Measurements from ENCODE around the gene RGS14.

Gene RGS14

GRCh38 chr5:177357459-177358351 lies at the start of gene RGS14:
TSS of gene RGS14 (plus strand) at chr5:177357924. CDS start at chr5:177358025, 101 bp downstream.
- peaks cover 75% of the 10 kb centered on the region for H3K4me1 Mint-ChIP-seq (ENCODE audit: low read depth)
- no peaks in the 10 kb centered on the region for H3K36me3 Mint-ChIP-seq (ENCODE audit: low read depth)

GRCh38 chr5:177308740-177309139 lies 49.0 kb upstream of the RGS14 start:
- peaks cover 33% of the 10 kb centered on the region for H3K36me3 Mint-ChIP-seq (ENCODE audit: low read depth)
- no peak overlapping the region for H3K4me3 Mint-ChIP-seq
- H3K27ac Mint-ChIP-seq: no peak overlapping the region
- H3K4me1 Mint-ChIP-seq (ENCODE audit: low read depth): peaks cover 55% of the 10 kb centered on the region
- no peaks in the 10 kb centered on the region for H3K27me3 Mint-ChIP-seq
- H3K9me3 Mint-ChIP-seq: no peaks in the 10 kb centered on the region

More at GRCh38 chr5:177357459-177358351, at the start of gene RGS14:
- Mint-ChIP-seq H3K9me3 (peaks cover 4% of the 10 kb centered on the region), H3K27me3 (no peaks in the 10 kb centered on the region), H3K27ac (peak within 1 kb of the TSS; percentile 90), H3K4me3 (peak within 1 kb of the TSS; percentile 90)

GRCh38 chr5:177309351-177310191 lies 48.2 kb upstream of the RGS14 start:
- Mint-ChIP-seq H3K27ac (no peak overlapping the region), H3K4me3 (peak overlapping the region; percentile 43), H3K27me3 (no peaks in the 10 kb centered on the region), H3K4me1 (ENCODE audit: low read depth) (peaks cover 49% of the 10 kb centered on the region), H3K9me3 (no peaks in the 10 kb centered on the region), H3K36me3 (ENCODE audit: low read depth) (peaks cover 26% of the 10 kb centered on the region)

GRCh38 chr5:177310332-177310731 lies 47.4 kb upstream of the RGS14 start:
- Mint-ChIP-seq H3K4me3 (peak overlapping the region; percentile 89), H3K27ac (no peak overlapping the region), H3K36me3 (ENCODE audit: low read depth) (peaks cover 18% of the 10 kb centered on the region), H3K27me3 (no peaks in the 10 kb centered on the region), H3K4me1 (ENCODE audit: low read depth) (peaks cover 42% of the 10 kb centered on the region), H3K9me3 (no peaks in the 10 kb centered on the region)

GRCh38 chr5:177310757-177311391 lies 46.9 kb upstream of the RGS14 start:
- H3K4me1 Mint-ChIP-seq (ENCODE audit: low read depth): peaks cover 36% of the 10 kb centered on the region
- H3K27me3 Mint-ChIP-seq: no peaks in the 10 kb centered on the region
- peaks cover 13% of the 10 kb centered on the region for H3K36me3 Mint-ChIP-seq (ENCODE audit: low read depth)
- H3K4me3 Mint-ChIP-seq: peak overlapping the region; percentile 89
- peak overlapping the region; percentile 83 for H3K27ac Mint-ChIP-seq
- no peaks in the 10 kb centered on the region for H3K9me3 Mint-ChIP-seq

- H3K27ac Mint-ChIP-seq: no peak overlapping the region
Measured at GRCh38 chr5:177311392-177311722, 46.4 kb upstream of the RGS14 start.

GRCh38 chr5:177311723-177312648 lies 45.7 kb upstream of the RGS14 start, which contains the start of gene MXD3:
TSS of gene MXD3 (minus strand) at chr5:177311898. CDS start at chr5:177311830, 68 bp downstream.
- Mint-ChIP-seq H3K9me3 (no peaks in the 10 kb centered on the region), H3K4me3 (peak within 1 kb of the TSS; percentile 89), H3K27me3 (no peaks in the 10 kb centered on the region), H3K36me3 (ENCODE audit: low read depth) (peaks cover 5% of the 10 kb centered on the region), H3K27ac (peak within 1 kb of the TSS; percentile 89), H3K4me1 (ENCODE audit: low read depth) (peaks cover 30% of the 10 kb centered on the region)

More at GRCh38 chr5:177311392-177311722, 46.4 kb upstream of the RGS14 start:
- peak overlapping the region; percentile 89 for H3K4me3 Mint-ChIP-seq
- H3K9me3 Mint-ChIP-seq: no peaks in the 10 kb centered on the region
- peaks cover 11% of the 10 kb centered on the region for H3K36me3 Mint-ChIP-seq (ENCODE audit: low read depth)
- no peaks in the 10 kb centered on the region for H3K27me3 Mint-ChIP-seq
- H3K4me1 Mint-ChIP-seq (ENCODE audit: low read depth): peaks cover 35% of the 10 kb centered on the region

GRCh38 chr5:177312649-177313181 lies 45.0 kb upstream of the RGS14 start:
- Mint-ChIP-seq H3K4me3 (peak overlapping the region; percentile 89), H3K9me3 (no peaks in the 10 kb centered on the region)

GRCh38 chr5:177313561-177314259 lies 44.0 kb upstream of the RGS14 start:
- no peaks in the 10 kb centered on the region for H3K27me3 Mint-ChIP-seq
- no peaks in the 10 kb centered on the region for H3K9me3 Mint-ChIP-seq
- H3K4me1 Mint-ChIP-seq (ENCODE audit: low read depth): peaks cover 31% of the 10 kb centered on the region
- peak overlapping the region; percentile 89 for H3K4me3 Mint-ChIP-seq
- H3K27ac Mint-ChIP-seq: no peak overlapping the region
- H3K36me3 Mint-ChIP-seq (ENCODE audit: low read depth): peaks cover 4% of the 10 kb centered on the region

More at GRCh38 chr5:177312649-177313181, 45.0 kb upstream of the RGS14 start:
- H3K4me1 Mint-ChIP-seq (ENCODE audit: low read depth): peaks cover 28% of the 10 kb centered on the region
- peak overlapping the region; percentile 89 for H3K27ac Mint-ChIP-seq
- H3K27me3 Mint-ChIP-seq: no peaks in the 10 kb centered on the region
- peaks cover 4% of the 10 kb centered on the region for H3K36me3 Mint-ChIP-seq (ENCODE audit: low read depth)

- no peak overlapping the region for H3K27ac Mint-ChIP-seq
- peaks cover 30% of the 10 kb centered on the region for H3K4me1 Mint-ChIP-seq (ENCODE audit: low read depth)
- H3K9me3 Mint-ChIP-seq: no peaks in the 10 kb centered on the region
- H3K27me3 Mint-ChIP-seq: no peaks in the 10 kb centered on the region
- peaks cover 4% of the 10 kb centered on the region for H3K36me3 Mint-ChIP-seq (ENCODE audit: low read depth)
- H3K4me3 Mint-ChIP-seq: no peak overlapping the region
Measured at GRCh38 chr5:177314376-177315342, 43.1 kb upstream of the RGS14 start.

GRCh38 chr5:177315411-177315810 lies 42.3 kb upstream of the RGS14 start:
- Mint-ChIP-seq H3K36me3 (ENCODE audit: low read depth) (peaks cover 4% of the 10 kb centered on the region), H3K9me3 (no peaks in the 10 kb centered on the region), H3K4me1 (ENCODE audit: low read depth) (peaks cover 33% of the 10 kb centered on the region), H3K4me3 (no peak overlapping the region), H3K27ac (no peak overlapping the region), H3K27me3 (no peaks in the 10 kb centered on the region)

GRCh38 chr5:177316005-177316404 lies 41.7 kb upstream of the RGS14 start:
- Mint-ChIP-seq H3K9me3 (no peaks in the 10 kb centered on the region), H3K27me3 (no peaks in the 10 kb centered on the region), H3K4me3 (no peak overlapping the region), H3K27ac (no peak overlapping the region), H3K36me3 (ENCODE audit: low read depth) (peaks cover 4% of the 10 kb centered on the region), H3K4me1 (ENCODE audit: low read depth) (peaks cover 29% of the 10 kb centered on the region)

Data from stimulated activated naive CD8-positive, alpha-beta T cell treated with anti-CD3 and anti-CD28 coated beads, Interleukin-15, Interleukin-2, amounts not matched to agents 100 ng/mL and 50 ng/mL, for 24 hours (primary cell).